Measurements from ENCODE around the gene UXS1. TPM values are rescaled to one million over a fixed set of nuclear protein-coding genes. Genes with fewer than 3 reads are reported as not detected.

UXS1 gene
- total and polyA plus RNA-seq, 2 donors (not counting 3 experiments of a cell fraction or from before 2014, with no cell fraction given): 34.2 to 43.2 TPM

GRCh38 chr2:106201661-106202060 is 7.6 kb upstream of the UXS1 start:
- no peak overlapping the region for H2AFZ ChIP-seq (ENCODE audit: low read depth, low read length)
- no peaks in the 10 kb centered on the region for H3K79me2 ChIP-seq (ENCODE audit: control insufficient read depth, insufficient read depth, low read length)
- FAIRE-seq (no peak), DNase-seq (ENCODE audit: low read depth, low spot score) (no peak)
- no peaks in the 10 kb centered on the region for H3K9me1 ChIP-seq (replicated peaks; ENCODE audit: control insufficient read depth, extremely low read depth, insufficient read depth, low read length)
- ChIA-PET CTCF (no interaction called here), POLR2A (no interaction called here)
- no TSS peak for BruUV-seq (replicated peaks)
- dilution Hi-C loops (cut with MboI; ENCODE audit: extremely low pct_ligation_motif_present, low sequenced_read_pairs) (no loop called here), intact Hi-C loops (cut with micrococcal nuclease) (no loop called here)
- no peak overlapping the region for H3K4me2 ChIP-seq (ENCODE audit: insufficient read depth, low read length)
- TF ChIP-seq MAX (IDR thresholded peaks at IDR 0.05; ENCODE audit: insufficient read depth, insufficient read length) (no peak), GATA2 (IDR thresholded peaks at IDR 0.05; ENCODE audit: insufficient read depth, insufficient read length, low read depth, low read length) (no peak), POLR2AphosphoS5 (IDR thresholded peaks at IDR 0.05; ENCODE audit: insufficient read depth, low read depth, low read length) (no peak), JUN (IDR thresholded peaks at IDR 0.05; ENCODE audit: borderline replicate concordance, insufficient read depth, insufficient read length, low read depth) (no peak), POLR2A (IDR thresholded peaks at IDR 0.05; ENCODE audit: low read depth, low read length) (no peak), MYC (IDR thresholded peaks at IDR 0.05; ENCODE audit: low read depth, low read length) (no peak), EZH2 (IDR thresholded peaks at IDR 0.05; ENCODE audit: borderline replicate concordance, low read depth, low read length, severe bottlenecking) (no peak), FOS (IDR thresholded peaks at IDR 0.05; ENCODE audit: borderline replicate concordance, insufficient read depth, low read length) (no peak)
- TF ChIP-seq, protein P1, sequence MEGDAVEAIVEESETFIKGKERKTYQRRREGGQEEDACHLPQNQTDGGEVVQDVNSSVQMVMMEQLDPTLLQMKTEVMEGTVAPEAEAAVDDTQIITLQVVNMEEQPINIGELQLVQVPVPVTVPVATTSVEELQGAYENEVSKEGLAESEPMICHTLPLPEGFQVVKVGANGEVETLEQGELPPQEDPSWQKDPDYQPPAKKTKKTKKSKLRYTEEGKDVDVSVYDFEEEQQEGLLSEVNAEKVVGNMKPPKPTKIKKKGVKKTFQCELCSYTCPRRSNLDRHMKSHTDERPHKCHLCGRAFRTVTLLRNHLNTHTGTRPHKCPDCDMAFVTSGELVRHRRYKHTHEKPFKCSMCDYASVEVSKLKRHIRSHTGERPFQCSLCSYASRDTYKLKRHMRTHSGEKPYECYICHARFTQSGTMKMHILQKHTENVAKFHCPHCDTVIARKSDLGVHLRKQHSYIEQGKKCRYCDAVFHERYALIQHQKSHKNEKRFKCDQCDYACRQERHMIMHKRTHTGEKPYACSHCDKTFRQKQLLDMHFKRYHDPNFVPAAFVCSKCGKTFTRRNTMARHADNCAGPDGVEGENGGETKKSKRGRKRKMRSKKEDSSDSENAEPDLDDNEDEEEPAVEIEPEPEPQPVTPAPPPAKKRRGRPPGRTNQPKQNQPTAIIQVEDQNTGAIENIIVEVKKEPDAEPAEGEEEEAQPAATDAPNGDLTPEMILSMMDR (IDR thresholded peaks at IDR 0.05; ENCODE audit: extremely low read depth in 1 of 2, insufficient read depth in 1 of 2, low read depth in 1 of 2, low read length in 2 of 2): no peak
- no peak overlapping the region for H3K9ac ChIP-seq (replicated peaks; ENCODE audit: extremely low read depth, insufficient read depth, low read length)
- H3K36me3 ChIP-seq (ENCODE audit: control insufficient read depth in 2 of 2, extremely low read depth in 1 of 2, insufficient read depth in 2 of 2, low read length in 2 of 2): no peaks in the 10 kb centered on the region
- H4K20me1 ChIP-seq (replicated peaks; ENCODE audit: control insufficient read depth, extremely low read depth, insufficient read depth, low read length): no peaks in the 10 kb centered on the region
- H3K27me3 ChIP-seq (ENCODE audit: control insufficient read depth in 2 of 2, insufficient read depth in 2 of 2, low read length in 2 of 2): peaks cover 5 to 15% of the 10 kb centered on the region in 2 experiments
- no peak overlapping the region for H3K4me3 ChIP-seq (replicated peaks in 1 of 3; ENCODE audit: insufficient read depth in 1 of 3, low read depth in 1 of 3, low read length in 3 of 3)
- H3K4me1 ChIP-seq (ENCODE audit: control insufficient read depth, extremely low read depth, insufficient read depth, low read length): no peaks in the 10 kb centered on the region
- H3K27ac ChIP-seq (ENCODE audit: insufficient read depth, low read depth, low read length): no peak overlapping the region
- no peaks in the 10 kb centered on the region for H3K9me3 ChIP-seq (replicated peaks; ENCODE audit: control insufficient read depth, insufficient read depth, low read length)
